IPS-18c (cell line): ENCODE measurements around the gene TROAP.
A peak's percentile ranks its signal among the peaks of the same experiment; 100 is the strongest.

Experiments
- H3K4me3 ChIP-seq: 2 replicates; pipeline ENCODE4 v1.7.0; 2013; ENCODE audit warnings: low read depth, mild to moderate bottlenecking, low read length, moderate library complexity; ENCODE audit not compliant: insufficient read depth
- H3K9me3 ChIP-seq: one replicate; pipeline ENCODE4 v1.6.1; 2013; ENCODE audit warnings: mild to moderate bottlenecking, low read length, moderate library complexity; ENCODE audit not compliant: control insufficient read depth, insufficient read depth

Gene TROAP

DNA sequence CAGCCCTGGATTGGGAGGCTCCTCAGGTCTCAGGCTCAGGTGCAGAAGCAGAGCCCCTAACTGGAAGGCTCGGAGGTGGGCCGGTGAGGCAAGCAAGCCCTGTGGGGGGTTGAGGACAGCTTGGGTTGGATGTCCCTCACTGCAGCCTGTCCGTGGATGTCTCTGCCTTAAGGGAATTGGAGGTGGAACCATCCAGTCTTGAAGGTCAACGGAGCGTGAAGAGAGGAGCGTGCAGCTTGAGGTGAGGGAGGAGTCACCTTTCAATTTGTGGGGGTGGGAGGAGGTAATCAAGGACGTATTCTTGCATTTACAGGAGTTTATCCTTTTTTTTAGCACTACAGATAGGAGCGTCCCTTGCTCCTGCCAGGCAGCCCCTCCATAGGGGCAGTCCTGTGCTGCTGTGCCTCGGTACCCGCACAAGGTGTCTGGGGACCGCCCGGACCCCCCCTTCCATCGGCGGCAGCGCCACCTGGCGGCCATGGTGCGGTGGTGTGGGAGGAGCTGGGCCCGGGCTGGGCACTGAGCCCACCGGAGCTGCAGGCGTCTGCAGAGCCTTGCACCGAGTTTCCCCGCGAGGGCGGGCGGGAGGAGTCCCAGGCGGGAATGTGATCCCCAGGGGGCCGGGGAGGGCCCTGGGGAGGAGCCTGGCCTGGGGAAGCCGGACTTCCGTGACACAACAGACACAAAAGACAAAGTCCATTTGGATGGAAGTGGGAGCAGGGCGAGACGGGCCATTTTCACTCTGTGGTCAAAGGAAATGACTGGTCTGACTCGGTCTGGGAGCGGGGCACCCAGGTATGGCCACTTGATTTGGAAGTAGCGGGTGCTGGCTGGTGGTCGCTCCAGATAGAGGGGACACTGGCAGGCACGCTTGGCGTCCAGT, 24.5 kb downstream of the TROAP start:
- Histone ChIP-seq H3K4me3 (peak overlapping the region; percentile 57), H3K9me3 (no peaks in the 10 kb centered on the region)

DNA sequence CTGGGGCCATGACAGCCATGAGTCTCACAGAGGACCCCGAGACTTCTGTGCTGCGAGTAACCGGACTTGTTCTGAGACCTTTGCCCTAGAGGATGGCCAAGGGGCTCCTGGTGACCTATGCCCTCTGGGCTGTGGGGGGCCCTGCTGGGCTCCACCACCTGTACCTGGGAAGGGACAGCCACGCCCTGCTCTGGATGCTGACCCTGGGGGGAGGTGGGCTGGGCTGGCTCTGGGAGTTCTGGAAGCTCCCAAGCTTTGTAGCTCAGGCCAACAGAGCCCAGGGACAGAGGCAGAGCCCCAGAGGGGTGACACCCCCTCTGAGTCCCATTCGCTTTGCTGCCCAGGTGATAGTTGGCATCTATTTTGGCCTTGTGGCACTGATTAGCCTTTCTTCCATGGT, 25.7 kb downstream of the TROAP start:
- Histone ChIP-seq H3K9me3 (no peaks in the 10 kb centered on the region), H3K4me3 (no peak overlapping the region)

GRCh38 chr12:49349266-49349665, 26.2 kb downstream of the TROAP start:
- no peaks in the 10 kb centered on the region for H3K9me3 ChIP-seq

DNA sequence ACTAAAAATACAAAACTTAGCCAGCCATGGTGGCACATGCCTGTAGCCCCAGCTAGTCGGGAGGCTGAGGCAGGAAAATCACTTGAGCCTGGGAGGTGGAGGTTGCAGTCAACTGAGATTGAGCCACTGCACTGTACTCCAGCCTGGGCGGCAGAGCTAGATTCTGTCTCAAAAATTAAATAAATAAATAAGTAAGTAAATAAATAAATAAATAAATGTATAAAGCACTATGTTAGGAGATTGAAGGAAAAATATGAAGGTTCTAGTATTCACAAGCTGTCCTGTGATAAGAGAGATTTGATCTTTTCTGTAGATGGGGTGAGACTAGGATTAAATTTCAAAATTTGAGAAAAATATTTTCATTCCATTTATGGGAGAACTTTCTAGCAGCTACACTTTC, 29.3 kb downstream of the TROAP start:
- Histone ChIP-seq H3K9me3 (no peaks in the 10 kb centered on the region), H3K4me3 (no peak overlapping the region)

More at GRCh38 chr12:49349266-49349665, 26.2 kb downstream of the TROAP start:
- H3K4me3 ChIP-seq = no peak overlapping the region

DNA sequence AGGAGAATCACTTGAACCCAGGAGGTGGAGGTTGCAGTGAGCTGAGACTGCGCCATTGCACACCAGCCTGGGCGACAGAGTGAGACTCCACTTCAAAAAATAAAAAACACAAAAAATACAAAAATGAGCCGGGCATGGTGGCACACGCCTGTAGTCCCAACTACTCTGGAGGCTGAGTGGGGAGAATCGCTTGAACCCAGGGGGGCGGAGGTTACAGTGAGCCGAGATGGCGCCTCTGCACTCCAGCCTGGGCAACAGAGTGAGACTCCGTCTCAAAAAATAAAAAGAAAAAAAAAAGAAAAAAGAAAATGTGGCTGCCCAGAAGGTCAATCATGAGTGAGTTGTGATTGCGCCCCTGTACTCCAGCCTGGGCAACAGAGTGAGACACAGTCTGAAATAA, 32.9 kb downstream of the TROAP start:
- no peak overlapping the region for H3K4me3 ChIP-seq
- H3K9me3 ChIP-seq = no peaks in the 10 kb centered on the region

- no peaks in the 10 kb centered on the region for H3K9me3 ChIP-seq
- H3K4me3 ChIP-seq = no peak overlapping the region
These were observed 34.1 kb downstream of the TROAP start for GRCh38 chr12:49357103-49357678.

- no peak overlapping the region for H3K4me3 ChIP-seq
- no peaks in the 10 kb centered on the region for H3K9me3 ChIP-seq
These were observed 35.6 kb downstream of the TROAP start for GRCh38 chr12:49358483-49359141.

GRCh38 chr12:49359671-49360070, 36.6 kb downstream of the TROAP start:
- H3K4me3 ChIP-seq = no peak overlapping the region

GRCh38 chr12:49362077-49362476, 39.0 kb downstream of the TROAP start:
- no peaks in the 10 kb centered on the region for H3K9me3 ChIP-seq
- H3K4me3 ChIP-seq = no peak overlapping the region

More at GRCh38 chr12:49359671-49360070, 36.6 kb downstream of the TROAP start:
- no peaks in the 10 kb centered on the region for H3K9me3 ChIP-seq

- Histone ChIP-seq H3K9me3 (no peaks in the 10 kb centered on the region), H3K4me3 (no peak overlapping the region)
These were observed 41.9 kb downstream of the TROAP start for GRCh38 chr12:49364989-49365388.

GRCh38 chr12:49365542-49365941, 42.5 kb downstream of the TROAP start:
- no peak overlapping the region for H3K4me3 ChIP-seq

GRCh38 chr12:49366096-49366651, 43.1 kb downstream of the TROAP start:
- Histone ChIP-seq H3K9me3 (no peaks in the 10 kb centered on the region), H3K4me3 (peak overlapping the region; percentile 99)

More at GRCh38 chr12:49365542-49365941, 42.5 kb downstream of the TROAP start:
- no peaks in the 10 kb centered on the region for H3K9me3 ChIP-seq

DNA sequence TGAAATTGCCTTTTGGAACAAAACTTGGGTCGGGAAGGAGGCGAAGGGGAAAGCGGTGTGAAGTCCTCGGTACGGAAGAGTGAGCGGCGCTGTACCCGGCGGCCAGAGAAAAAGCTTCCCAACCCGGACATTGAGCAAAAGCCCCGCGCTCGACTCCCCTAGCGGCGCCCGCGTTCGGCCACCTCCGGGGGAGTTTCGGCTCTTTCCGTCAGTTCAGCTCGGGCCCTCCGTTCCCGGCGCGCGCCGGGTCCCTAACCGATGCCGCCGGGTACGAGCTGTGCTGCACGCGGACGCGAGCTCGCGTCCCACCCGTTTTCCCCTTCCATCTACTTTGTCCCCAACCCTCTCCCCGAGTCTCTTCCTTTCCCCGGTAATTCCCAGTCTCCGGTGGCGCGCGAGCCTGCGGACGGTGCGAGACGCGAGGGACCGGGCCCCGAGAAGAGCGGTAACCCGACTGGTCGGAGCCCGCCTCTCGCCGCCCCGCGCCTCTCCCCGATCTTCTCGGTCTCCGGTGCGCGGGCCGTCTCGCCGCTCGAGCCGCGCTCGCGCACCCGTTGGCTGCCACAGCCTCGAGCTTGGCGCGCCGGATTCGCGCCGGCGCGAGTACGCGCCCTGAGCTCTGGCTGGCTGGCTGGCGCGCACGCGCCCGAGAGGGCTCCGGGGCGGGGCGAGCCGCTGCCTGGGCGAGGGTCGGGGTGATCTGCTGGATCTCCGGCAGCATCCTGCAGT, 43.8 kb downstream of the TROAP start:
- H3K4me3 ChIP-seq = peak overlapping the region; percentile 99
- H3K9me3 ChIP-seq = no peaks in the 10 kb centered on the region

- Histone ChIP-seq H3K9me3 (no peaks in the 10 kb centered on the region), H3K4me3 (peak within 1 kb of the TSS; percentile 99)
These were observed 44.6 kb downstream of the TROAP start, which contains the start of gene SPATS2 for GRCh38 chr12:49367381-49368239. Gene SPATS2, plus strand, starts transcription at chr12:49367462. Its CDS starts 93,551 bp downstream, at chr12:49461013.

GRCh38 chr12:49368240-49368600, 45.2 kb downstream of the TROAP start:
- Histone ChIP-seq H3K9me3 (no peaks in the 10 kb centered on the region), H3K4me3 (peak overlapping the region; percentile 99)

DNA sequence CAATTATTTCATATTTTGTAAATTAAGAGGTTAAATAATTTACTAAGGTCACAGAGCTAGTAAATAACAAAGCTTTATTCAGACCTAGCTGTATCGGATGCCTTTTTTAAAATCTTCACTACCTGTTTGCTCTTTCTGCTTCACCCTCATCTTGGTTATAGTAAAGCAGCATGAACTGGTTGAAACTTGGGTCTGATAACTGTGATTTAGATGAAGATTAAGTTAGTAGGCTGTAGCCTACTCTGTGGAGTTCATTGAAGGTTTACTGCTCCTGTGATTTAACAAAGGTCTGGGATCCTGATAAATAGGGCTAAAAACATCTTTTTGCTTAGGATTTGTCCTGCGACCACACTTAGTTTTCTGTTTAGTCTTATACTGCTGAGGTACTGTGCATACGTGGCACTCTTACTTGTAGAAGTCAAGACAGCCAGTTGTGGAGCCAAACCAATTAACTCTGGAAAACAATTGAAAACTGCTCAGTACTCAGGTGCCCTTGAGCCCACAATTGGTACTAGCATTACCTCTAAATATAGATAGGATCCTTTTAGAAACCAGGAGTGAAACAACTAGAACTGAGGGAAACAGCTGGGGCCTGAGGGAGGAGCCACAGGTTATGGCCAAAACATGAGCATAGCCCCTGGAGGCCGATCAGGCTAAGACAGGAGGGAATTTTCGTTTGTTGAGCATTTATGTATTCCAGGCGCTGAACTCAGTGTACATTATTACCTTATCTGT, 46.5 kb downstream of the TROAP start:
- Histone ChIP-seq H3K9me3 (no peaks in the 10 kb centered on the region), H3K4me3 (no peak overlapping the region)
